ENCODE measurements around the gene PRR18.

The PRR18 gene

GRCh38 chr6:166277892-166278578 lies 30.2 kb downstream of the PRR18 start:
- Mint-ChIP-seq H3K4me1 (ENCODE audit: low read depth) (no peaks in the 10 kb centered on the region), H3K9me3 (no peaks in the 10 kb centered on the region), H3K36me3 (ENCODE audit: low read depth) (no peaks in the 10 kb centered on the region), H3K4me3 (no peak overlapping the region), H3K27me3 (no peaks in the 10 kb centered on the region), H3K27ac (no peak overlapping the region)

GRCh38 chr6:166277018-166277417 lies 31.2 kb downstream of the PRR18 start:
- H3K27ac Mint-ChIP-seq, result no peak overlapping the region
- H3K4me1 Mint-ChIP-seq (ENCODE audit: low read depth), result no peaks in the 10 kb centered on the region
- no peaks in the 10 kb centered on the region for H3K36me3 Mint-ChIP-seq (ENCODE audit: low read depth)
- no peak overlapping the region for H3K4me3 Mint-ChIP-seq
- H3K9me3 Mint-ChIP-seq, result no peaks in the 10 kb centered on the region
- H3K27me3 Mint-ChIP-seq, result no peaks in the 10 kb centered on the region

- H3K36me3 Mint-ChIP-seq (ENCODE audit: low read depth), result no peaks in the 10 kb centered on the region
- H3K27ac Mint-ChIP-seq, result no peak overlapping the region
- H3K4me1 Mint-ChIP-seq (ENCODE audit: low read depth), result no peaks in the 10 kb centered on the region
- H3K4me3 Mint-ChIP-seq, result no peak overlapping the region
- H3K9me3 Mint-ChIP-seq, result no peaks in the 10 kb centered on the region
- no peaks in the 10 kb centered on the region for H3K27me3 Mint-ChIP-seq
Observed at GRCh38 chr6:166275714-166276166, 32.5 kb downstream of the PRR18 start.

GRCh38 chr6:166274739-166275370 lies 33.3 kb downstream of the PRR18 start:
- H3K36me3 Mint-ChIP-seq (ENCODE audit: low read depth), result no peaks in the 10 kb centered on the region
- no peaks in the 10 kb centered on the region for H3K9me3 Mint-ChIP-seq
- H3K4me1 Mint-ChIP-seq (ENCODE audit: low read depth), result no peaks in the 10 kb centered on the region
- no peak overlapping the region for H3K4me3 Mint-ChIP-seq
- H3K27me3 Mint-ChIP-seq, result no peaks in the 10 kb centered on the region
- no peak overlapping the region for H3K27ac Mint-ChIP-seq

GRCh38 chr6:166274163-166274562 lies 34.0 kb downstream of the PRR18 start:
- Mint-ChIP-seq H3K36me3 (ENCODE audit: low read depth) (no peaks in the 10 kb centered on the region), H3K27me3 (no peaks in the 10 kb centered on the region), H3K4me1 (ENCODE audit: low read depth) (no peaks in the 10 kb centered on the region), H3K9me3 (no peaks in the 10 kb centered on the region), H3K4me3 (no peak overlapping the region), H3K27ac (no peak overlapping the region)

- H3K4me3 Mint-ChIP-seq, result no peak overlapping the region
Observed at GRCh38 chr6:166271376-166271765, 36.8 kb downstream of the PRR18 start.

GRCh38 chr6:166270706-166271375 lies 37.4 kb downstream of the PRR18 start:
- Mint-ChIP-seq H3K27ac (no peak overlapping the region), H3K36me3 (ENCODE audit: low read depth) (no peaks in the 10 kb centered on the region), H3K4me1 (ENCODE audit: low read depth) (no peaks in the 10 kb centered on the region), H3K4me3 (no peak overlapping the region), H3K27me3 (no peaks in the 10 kb centered on the region), H3K9me3 (no peaks in the 10 kb centered on the region)

More at GRCh38 chr6:166271376-166271765, 36.8 kb downstream of the PRR18 start:
- H3K27me3 Mint-ChIP-seq, result no peaks in the 10 kb centered on the region
- H3K9me3 Mint-ChIP-seq, result no peaks in the 10 kb centered on the region
- no peaks in the 10 kb centered on the region for H3K4me1 Mint-ChIP-seq (ENCODE audit: low read depth)
- H3K27ac Mint-ChIP-seq, result no peak overlapping the region
- no peaks in the 10 kb centered on the region for H3K36me3 Mint-ChIP-seq (ENCODE audit: low read depth)

GRCh38 chr6:166269301-166270039 lies 38.7 kb downstream of the PRR18 start:
- no peaks in the 10 kb centered on the region for H3K4me1 Mint-ChIP-seq (ENCODE audit: low read depth)
- H3K4me3 Mint-ChIP-seq, result no peak overlapping the region
- no peaks in the 10 kb centered on the region for H3K9me3 Mint-ChIP-seq
- H3K36me3 Mint-ChIP-seq (ENCODE audit: low read depth), result no peaks in the 10 kb centered on the region
- no peak overlapping the region for H3K27ac Mint-ChIP-seq
- no peaks in the 10 kb centered on the region for H3K27me3 Mint-ChIP-seq

GRCh38 chr6:166268431-166268830 lies 39.8 kb downstream of the PRR18 start:
- H3K4me1 Mint-ChIP-seq (ENCODE audit: low read depth), result no peaks in the 10 kb centered on the region
- no peak overlapping the region for H3K4me3 Mint-ChIP-seq
- H3K9me3 Mint-ChIP-seq, result no peaks in the 10 kb centered on the region
- no peak overlapping the region for H3K27ac Mint-ChIP-seq
- no peaks in the 10 kb centered on the region for H3K36me3 Mint-ChIP-seq (ENCODE audit: low read depth)
- no peaks in the 10 kb centered on the region for H3K27me3 Mint-ChIP-seq

GRCh38 chr6:166267526-166267925 lies 40.7 kb downstream of the PRR18 start:
- no peak overlapping the region for H3K27ac Mint-ChIP-seq
- no peaks in the 10 kb centered on the region for H3K36me3 Mint-ChIP-seq (ENCODE audit: low read depth)
- H3K9me3 Mint-ChIP-seq, result no peaks in the 10 kb centered on the region
- H3K4me3 Mint-ChIP-seq, result no peak overlapping the region
- no peaks in the 10 kb centered on the region for H3K4me1 Mint-ChIP-seq (ENCODE audit: low read depth)
- H3K27me3 Mint-ChIP-seq, result no peaks in the 10 kb centered on the region

- Mint-ChIP-seq H3K9me3 (no peaks in the 10 kb centered on the region), H3K27ac (no peak overlapping the region), H3K4me3 (no peak overlapping the region), H3K27me3 (no peaks in the 10 kb centered on the region), H3K4me1 (ENCODE audit: low read depth) (no peaks in the 10 kb centered on the region), H3K36me3 (ENCODE audit: low read depth) (no peaks in the 10 kb centered on the region)
Observed at GRCh38 chr6:166266336-166266735, 41.9 kb downstream of the PRR18 start.

GRCh38 chr6:166262743-166263515 lies 45.3 kb downstream of the PRR18 start:
- Mint-ChIP-seq H3K27me3 (no peaks in the 10 kb centered on the region), H3K27ac (no peak overlapping the region), H3K36me3 (ENCODE audit: low read depth) (no peaks in the 10 kb centered on the region), H3K4me3 (no peak overlapping the region), H3K4me1 (ENCODE audit: low read depth) (peaks cover 29% of the 10 kb centered on the region), H3K9me3 (no peaks in the 10 kb centered on the region)

GRCh38 chr6:166259296-166259977 lies 48.8 kb downstream of the PRR18 start:
- Mint-ChIP-seq H3K27me3 (peaks cover 14% of the 10 kb centered on the region), H3K27ac (peak overlapping the region; percentile 84), H3K4me1 (ENCODE audit: low read depth) (peaks cover 46% of the 10 kb centered on the region), H3K9me3 (no peaks in the 10 kb centered on the region), H3K4me3 (peak overlapping the region; percentile 69), H3K36me3 (ENCODE audit: low read depth) (no peaks in the 10 kb centered on the region)

GRCh38 chr6:166258854-166259276 lies 49.3 kb downstream of the PRR18 start:
- Mint-ChIP-seq H3K27ac (peak overlapping the region; percentile 84), H3K36me3 (ENCODE audit: low read depth) (no peaks in the 10 kb centered on the region), H3K4me1 (ENCODE audit: low read depth) (peaks cover 51% of the 10 kb centered on the region), H3K9me3 (no peaks in the 10 kb centered on the region), H3K27me3 (peaks cover 19% of the 10 kb centered on the region), H3K4me3 (peak overlapping the region; percentile 69)

Measured in stimulated activated naive CD8-positive, alpha-beta T cell treated with anti-CD3 and anti-CD28 coated beads, Interleukin-15, Interleukin-2, amounts not matched to agents 100 ng/mL and 50 ng/mL, for 24 hours (primary cell).